ENCODE data around the gene SDF2. TPM values are rescaled to one million over a fixed set of nuclear protein-coding genes. Genes with fewer than 3 reads are reported as not detected.

Gene SDF2
- total RNA-seq, 1 donor from 2014 or later = 62.7 TPM

GRCh38 chr17:28626818-28627217 lies 34.9 kb downstream of the SDF2 start:
- TF ChIP-seq EZH2phosphoT487 (IDR thresholded peaks at IDR 0.05) (no peak), EZH2 (IDR thresholded peaks at IDR 0.05) (no peak), CTCF (IDR thresholded peaks at IDR 0.05) (no peak)
- Histone ChIP-seq H3K27ac (no peak overlapping the region), H3K4me2 (no peak overlapping the region), H2AFZ (replicated peaks) (no peak overlapping the region), H3K9me3 (ENCODE audit: low read depth) (no peaks in the 10 kb centered on the region), H3K9ac (no peak overlapping the region), H3K27me3 (no peaks in the 10 kb centered on the region), H3K4me3 (no peak overlapping the region), H3F3A (ENCODE audit: low read depth) (no peaks in the 10 kb centered on the region), H3K4me1 (no peaks in the 10 kb centered on the region), H3K79me2 (ENCODE audit: low read depth) (no peaks in the 10 kb centered on the region), H3K36me3 (peaks cover 13% of the 10 kb centered on the region), H4K20me1 (ENCODE audit: low read depth) (peaks cover 13% of the 10 kb centered on the region)
- H3K4me1 Mint-ChIP-seq = no peaks in the 10 kb centered on the region
- no peaks in the 10 kb centered on the region for H3K27me3 Mint-ChIP-seq (ENCODE audit: insufficient read depth, low read depth)
- no peaks in the 10 kb centered on the region for H3K9me3 Mint-ChIP-seq
- no peak overlapping the region for H3K27ac Mint-ChIP-seq
- no peak overlapping the region for H3K4me3 Mint-ChIP-seq
- H3K36me3 Mint-ChIP-seq = peaks cover 29% of the 10 kb centered on the region
- no peak for DNase-seq (ENCODE audit: low spot score)

- peaks cover 13% of the 10 kb centered on the region for H4K20me1 ChIP-seq (ENCODE audit: low read depth)
- no peak for DNase-seq (ENCODE audit: low spot score)
- no peaks in the 10 kb centered on the region for H3F3A ChIP-seq (ENCODE audit: low read depth)
- Mint-ChIP-seq H3K27me3 (ENCODE audit: insufficient read depth, low read depth) (peaks cover 3% of the 10 kb centered on the region), H3K4me1 (no peaks in the 10 kb centered on the region), H3K27ac (no peak overlapping the region), H3K36me3 (peaks cover 32% of the 10 kb centered on the region), H3K4me3 (no peak overlapping the region), H3K9me3 (no peaks in the 10 kb centered on the region)
- H3K4me1 ChIP-seq = no peaks in the 10 kb centered on the region
- no peaks in the 10 kb centered on the region for H3K9me3 ChIP-seq (ENCODE audit: low read depth)
- H3K79me2 ChIP-seq (ENCODE audit: low read depth) = no peaks in the 10 kb centered on the region
- no peak overlapping the region for H3K4me2 ChIP-seq
- H3K27ac ChIP-seq = no peak overlapping the region
- H3K36me3 ChIP-seq = peaks cover 8% of the 10 kb centered on the region
- no peak overlapping the region for H3K9ac ChIP-seq
- H3K27me3 ChIP-seq = no peaks in the 10 kb centered on the region
- TF ChIP-seq CTCF (IDR thresholded peaks at IDR 0.05) (no peak), EZH2phosphoT487 (IDR thresholded peaks at IDR 0.05) (no peak), EZH2 (IDR thresholded peaks at IDR 0.05) (no peak)
- H2AFZ ChIP-seq (replicated peaks) = no peak overlapping the region
- no peak overlapping the region for H3K4me3 ChIP-seq
Measured at GRCh38 chr17:28624148-28624547, 37.6 kb downstream of the SDF2 start.

- H4K20me1 ChIP-seq (ENCODE audit: low read depth) = peaks cover 13% of the 10 kb centered on the region
- H3K36me3 Mint-ChIP-seq = peaks cover 34% of the 10 kb centered on the region
- no peak overlapping the region for H3K9ac ChIP-seq
- DNase-seq (ENCODE audit: low spot score) = no peak
- peaks cover 9% of the 10 kb centered on the region for H3K36me3 ChIP-seq
- H3K9me3 ChIP-seq (ENCODE audit: low read depth) = no peaks in the 10 kb centered on the region
- no peaks in the 10 kb centered on the region for H3K4me1 ChIP-seq
- H3K27me3 ChIP-seq = no peaks in the 10 kb centered on the region
- H3K27ac Mint-ChIP-seq = no peak overlapping the region
- no peaks in the 10 kb centered on the region for H3K4me1 Mint-ChIP-seq
- no peak overlapping the region for H3K27ac ChIP-seq
- H3K9me3 Mint-ChIP-seq = no peaks in the 10 kb centered on the region
- no peak overlapping the region for H3K4me2 ChIP-seq
- peaks cover 3% of the 10 kb centered on the region for H3K27me3 Mint-ChIP-seq (ENCODE audit: insufficient read depth, low read depth)
- H3F3A ChIP-seq (ENCODE audit: low read depth) = no peaks in the 10 kb centered on the region
- H3K4me3 ChIP-seq = no peak overlapping the region
- no peak overlapping the region for H3K4me3 Mint-ChIP-seq
- TF ChIP-seq EZH2 (IDR thresholded peaks at IDR 0.05) = no peak
- no peak for TF ChIP-seq CTCF (IDR thresholded peaks at IDR 0.05)
- TF ChIP-seq EZH2phosphoT487 (IDR thresholded peaks at IDR 0.05) = no peak
- no peak overlapping the region for H2AFZ ChIP-seq (replicated peaks)
- no peaks in the 10 kb centered on the region for H3K79me2 ChIP-seq (ENCODE audit: low read depth)
Measured at GRCh38 chr17:28623696-28624095, 38.0 kb downstream of the SDF2 start.
